Activated CD4-positive, alpha-beta memory T cell treated with anti-CD3 and anti-CD28 coated beads, Interleukin-2, amount 10 ng/mL, durations not matched to agents 7 days and 5 days (primary cell): ENCODE data around the gene ANKRD65. TPM values are rescaled to one million over a fixed set of nuclear protein-coding genes. Genes with fewer than 3 reads are reported as not detected.
A peak's percentile ranks its signal among the peaks of the same experiment; 100 is the strongest.
"Not testable (repeated sequence)": the region's sequence is repeated elsewhere in the genome, so short reads cannot be mapped to it uniquely, and the experiment has no call there.

Experiments used
- CTCF ChIA-PET: fragments of 350-600 bp; sonication (Branson Sonifier 250); formaldehyde crosslinking; loops from one replicate; lab custom pipeline; 2021; ENCODE audit warnings: antibody characterized with exemption, inconsistent platforms; lab: Charles Lee
- POLR2A ChIA-PET: fragments of 350-600 bp; sonication (Branson Sonifier 250); formaldehyde crosslinking; loops from one replicate; lab custom pipeline; 2021; ENCODE audit warnings: antibody characterized with exemption; lab: Charles Lee
- DNase-seq: peaks from one replicate; pipeline ENCODE4 v3.0.0-alpha.2; 2020
- H3K27ac Mint-ChIP-seq: one replicate; pipeline ENCODE4 v1.8.0; 2021; ENCODE audit warnings: mild to moderate bottlenecking, mixed read lengths
- H3K27me3 Mint-ChIP-seq: one replicate; pipeline ENCODE4 v1.8.0; 2021; ENCODE audit warnings: mixed read lengths
- H3K36me3 Mint-ChIP-seq: one replicate; pipeline ENCODE4 v1.8.0; 2021; ENCODE audit warnings: low read depth, mixed read lengths
- H3K4me1 Mint-ChIP-seq: one replicate; pipeline ENCODE4 v1.8.0; 2021; ENCODE audit warnings: mixed read lengths
- H3K4me3 Mint-ChIP-seq: one replicate; pipeline ENCODE4 v1.8.0; 2021; ENCODE audit warnings: mild to moderate bottlenecking, mixed read lengths
- H3K9me3 Mint-ChIP-seq: one replicate; pipeline ENCODE4 v1.8.0; 2021; ENCODE audit warnings: mixed read lengths
- total RNA-seq, 2 experiments: library from RNA; stranded (reverse); gene quantifications; one replicate each; pipeline ENCODE4 v1.2.3, GENCODE V29; 2021

The ANKRD65 gene
- total RNA-seq, 2 experiments from 2014 or later: not detected

- Mint-ChIP-seq H3K9me3 (no peaks in the 10 kb centered on the region), H3K36me3 (peaks cover 11% of the 10 kb centered on the region), H3K4me1 (peaks cover 50% of the 10 kb centered on the region), H3K27ac (peak overlapping the region; percentile 68), H3K4me3 (peak overlapping the region; percentile 90), H3K27me3 (no peaks in the 10 kb centered on the region)
- DNase-seq: no peak
- ChIA-PET CTCF (interaction anchor here (1.0 to 2.8 kb wide), 8 partner anchors 13 to 314 kb away, joined by 3 to 28 read pairs (median 4); partner anchors contain the start of gene DVL1), POLR2A (interaction anchor here (1.2 to 3.7 kb wide), 6 partner anchors 20 to 68 kb away, joined by 5 to 51 read pairs (median 6); partner anchors contain the start of genes ACAP3 and CCNL2)
These were observed 47.8 kb downstream of the ANKRD65 start for GRCh38 chr1:1373051-1373814.

DNA sequence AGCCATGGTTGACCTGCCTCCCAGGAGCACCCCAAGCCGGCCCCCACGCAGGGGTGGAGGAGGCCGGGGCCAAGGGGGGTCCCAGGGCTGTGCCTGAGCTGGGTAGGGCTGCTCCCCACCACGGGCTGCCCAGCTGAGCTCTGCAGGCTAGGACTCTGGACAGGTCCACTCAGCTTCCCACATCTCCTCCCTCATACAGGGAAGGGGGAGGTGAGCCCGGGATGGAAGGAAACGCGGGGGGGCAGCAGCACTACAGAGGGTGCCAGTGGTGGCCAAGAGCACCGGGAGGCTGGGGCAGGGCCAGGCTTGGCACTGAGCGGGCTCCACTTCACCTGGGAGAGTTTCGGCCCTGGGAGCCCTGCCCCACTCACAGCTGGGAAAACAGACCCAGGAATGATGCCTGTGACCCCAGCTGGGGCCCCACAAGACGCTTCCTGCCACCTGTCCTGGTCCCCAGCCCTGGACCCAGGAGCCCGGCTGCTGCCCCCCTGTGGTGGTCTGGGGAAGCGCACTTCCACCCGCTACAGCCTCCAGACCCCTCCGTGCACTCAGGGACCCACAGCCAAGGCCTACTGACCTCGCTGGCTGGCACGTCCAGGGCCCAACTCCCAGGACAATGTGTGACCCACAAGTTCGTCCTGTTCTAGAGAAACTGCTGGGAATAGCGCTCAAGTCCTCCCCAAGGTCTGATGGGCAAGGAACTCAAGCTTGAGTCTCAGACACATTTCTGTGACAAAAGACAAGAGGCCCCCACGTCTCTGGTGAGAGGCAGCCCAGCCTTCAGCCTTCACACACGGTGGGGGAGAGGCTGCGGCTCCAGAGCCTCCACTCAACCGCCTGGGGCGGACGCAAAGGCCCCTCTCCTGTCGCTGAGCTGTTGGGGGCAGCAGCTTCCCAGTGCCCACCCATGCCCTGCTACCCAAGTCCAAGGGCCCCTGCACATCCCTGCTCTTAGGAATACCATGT, 49.0 kb downstream of the ANKRD65 start:
- Mint-ChIP-seq H3K27me3 (no peaks in the 10 kb centered on the region), H3K27ac (peak overlapping the region; percentile 58), H3K4me1 (peaks cover 50% of the 10 kb centered on the region), H3K9me3 (no peaks in the 10 kb centered on the region), H3K4me3 (peak overlapping the region; percentile 52), H3K36me3 (peaks cover 11% of the 10 kb centered on the region)
- POLR2A ChIA-PET: interaction anchor here (0.9 to 2.3 kb wide), 11 partner anchors 13 to 624 kb away, joined by 3 to 14 read pairs (median 5); partner anchors contain the start of genes CCNL2, MRPL20 and MXRA8
- peak; percentile 83 for DNase-seq
- CTCF ChIA-PET: interaction anchor here (0.6 to 2.8 kb wide), 17 partner anchors 13 to 339 kb away, joined by 3 to 28 read pairs (median 4); partner anchors contain the start of genes CCNL2 and DVL1

DNA sequence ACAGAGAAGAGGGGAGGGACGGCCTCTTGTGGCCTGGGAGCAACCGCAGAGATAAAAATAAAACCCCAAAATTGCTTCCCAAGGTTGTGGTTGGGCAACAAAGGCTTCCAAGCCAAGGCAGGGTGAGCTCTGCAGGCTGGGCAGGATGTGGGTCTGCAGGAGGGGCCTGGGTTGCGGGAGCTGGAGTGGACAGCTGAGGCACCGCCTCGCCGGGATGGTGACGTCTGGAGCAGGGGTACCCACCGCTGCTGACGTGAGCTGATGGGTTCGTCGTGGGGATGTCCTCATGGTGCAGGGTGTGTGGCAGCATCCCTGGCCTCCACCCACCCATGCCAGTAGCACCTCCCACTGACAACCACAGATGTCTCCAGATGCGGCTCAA, 49.7 kb downstream of the ANKRD65 start:
- Mint-ChIP-seq H3K9me3 (no peaks in the 10 kb centered on the region), H3K27me3 (no peaks in the 10 kb centered on the region), H3K27ac (peak overlapping the region; percentile 58), H3K36me3 (peaks cover 11% of the 10 kb centered on the region), H3K4me3 (peak overlapping the region; percentile 27), H3K4me1 (peaks cover 48% of the 10 kb centered on the region)
- ChIA-PET CTCF (interaction anchor here (0.6 to 2.8 kb wide), 14 partner anchors 12 to 338 kb away, joined by 3 to 28 read pairs (median 4); partner anchors contain the start of genes CCNL2 and DVL1), POLR2A (interaction anchor here (0.7 to 2.3 kb wide), 10 partner anchors 12 to 625 kb away, joined by 3 to 14 read pairs (median 5); partner anchors contain the start of genes CCNL2, MRPL20 and MXRA8)
- peak; percentile 83 for DNase-seq

GRCh38 chr1:1370771-1371300, 50.2 kb downstream of the ANKRD65 start:
- Mint-ChIP-seq H3K9me3 (no peaks in the 10 kb centered on the region), H3K4me3 (no peak overlapping the region), H3K36me3 (peaks cover 11% of the 10 kb centered on the region), H3K27me3 (no peaks in the 10 kb centered on the region), H3K4me1 (peaks cover 44% of the 10 kb centered on the region), H3K27ac (no peak overlapping the region)
- no peak for DNase-seq
- POLR2A ChIA-PET: interaction anchor here (0.7 to 2.3 kb wide), 5 partner anchors 12 to 55 kb away, joined by 3 to 14 read pairs (median 9); partner anchors contain the start of genes CCNL2 and MXRA8
- CTCF ChIA-PET: interaction anchor here (1.3 to 2.8 kb wide), 6 partner anchors 18 to 338 kb away, joined by 3 to 28 read pairs (median 11); partner anchors contain the start of genes CCNL2 and DVL1

DNA sequence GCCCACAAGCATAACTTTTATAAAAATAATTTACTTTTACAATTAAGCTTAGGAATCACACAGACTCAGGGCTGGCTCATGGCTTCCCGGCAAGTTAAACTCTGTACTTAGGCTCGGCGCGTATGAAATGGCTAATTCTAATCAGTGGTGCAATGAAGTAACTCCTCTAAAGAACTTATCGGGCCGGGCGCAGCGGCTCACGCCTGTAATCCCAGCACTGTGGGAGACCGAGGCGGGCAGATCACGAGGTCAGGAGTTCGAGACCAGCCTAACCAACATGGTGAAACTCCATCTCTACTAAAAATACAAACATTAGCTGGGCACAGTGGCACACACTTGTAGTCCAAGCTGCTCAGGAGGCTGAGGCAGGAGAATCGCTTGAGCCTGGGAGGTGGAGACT, 51.0 kb downstream of the ANKRD65 start:
- not testable (repeated sequence) for H3K27ac Mint-ChIP-seq, H3K4me3 Mint-ChIP-seq, H3K27me3 Mint-ChIP-seq, H3K9me3 Mint-ChIP-seq, DNase-seq, H3K36me3 Mint-ChIP-seq
- H3K4me1 Mint-ChIP-seq: peaks cover 41% of the 10 kb centered on the region
- ChIA-PET POLR2A (interaction anchor here (2.0 kb wide), 1 partner anchor 11 kb away, joined by 9 read pairs; the partner anchor contains the start of gene MXRA8), CTCF (interaction anchor here (1.8 to 2.8 kb wide), 3 partner anchors 17 to 65 kb away, joined by 9 to 28 read pairs (median 13); partner anchors contain the start of gene DVL1)

Other genes starting within 250 kb of the ANKRD65 start
- not detected for gene TTLL10, start 247.4 kb downstream of the ANKRD65 start, total RNA-seq
- gene TNFRSF18, start 214.7 kb downstream of the ANKRD65 start, total RNA-seq: 100 to 1,000 TPM; 115 to 116 TPM
- 100 to 1,000 TPM; 237 to 243 TPM for gene TNFRSF4, start 207.1 kb downstream of the ANKRD65 start, total RNA-seq
- 100 to 1,000 TPM; 181 TPM for gene SDF4, start 189.3 kb downstream of the ANKRD65 start, total RNA-seq
- gene B3GALT6, start 189.0 kb downstream of the ANKRD65 start, total RNA-seq: 10 to 100 TPM; 13.3 to 14.4 TPM
- 1 to 10 TPM; 2.0 to 4.2 TPM for gene C1QTNF12, start 174.6 kb downstream of the ANKRD65 start, total RNA-seq
- gene UBE2J2, start 147.4 kb downstream of the ANKRD65 start, total RNA-seq: 10 to 100 TPM; 62.4 to 63.5 TPM
- gene SCNN1D, start 140.8 kb downstream of the ANKRD65 start, total RNA-seq: 1 to 10 TPM; 3.9 to 4.4 TPM
- gene ACAP3, start 113.3 kb downstream of the ANKRD65 start, total RNA-seq: 10 to 100 TPM; 64.4 to 72.3 TPM
- 10 to 100 TPM; 17.9 to 20.0 TPM for gene PUSL1, start 112.7 kb downstream of the ANKRD65 start, total RNA-seq
- 100 to 1,000 TPM; 109 to 111 TPM for gene INTS11, start 96.6 kb downstream of the ANKRD65 start, total RNA-seq
- 10 to 100 TPM; 19.8 to 21.9 TPM for gene CPTP, start 96.5 kb downstream of the ANKRD65 start, total RNA-seq
- gene TAS1R3, start 90.0 kb downstream of the ANKRD65 start, total RNA-seq: under 1 TPM; 0.75 to 0.78 TPM
- gene DVL1, start 71.9 kb downstream of the ANKRD65 start, total RNA-seq: 10 to 100 TPM; 36.0 to 37.8 TPM
- gene MXRA8, start 62.7 kb downstream of the ANKRD65 start, total RNA-seq: under 1 TPM; 0.18 to 0.23 TPM
- gene AURKAIP1, start 46.1 kb downstream of the ANKRD65 start, total RNA-seq: 100 to 1,000 TPM; 121 to 122 TPM
- 100 to 1,000 TPM; 104 TPM for gene CCNL2, start 21.9 kb downstream of the ANKRD65 start, total RNA-seq
- gene MRPL20, start 14.0 kb downstream of the ANKRD65 start, total RNA-seq: 10 to 100 TPM; 82.8 to 87.3 TPM
- under 1 TPM; 0.33 to 0.45 TPM for gene VWA1, start 14.4 kb upstream of the ANKRD65 start, total RNA-seq
- gene ATAD3C, start 28.4 kb upstream of the ANKRD65 start, total RNA-seq: 1 to 10 TPM in 1 of 2 experiments, under 1 TPM in 1; 0.98 to 1.4 TPM
- gene ATAD3B, start 50.5 kb upstream of the ANKRD65 start, total RNA-seq: 10 to 100 TPM; 25.5 to 26.9 TPM
- 10 to 100 TPM; 26.2 to 26.5 TPM for gene ATAD3A, start 90.9 kb upstream of the ANKRD65 start, total RNA-seq
- under 1 TPM in 1 of 2 experiments, not detected in 1; 0.28 TPM for gene TMEM240, start 119.3 kb upstream of the ANKRD65 start, total RNA-seq
- gene SSU72, start 153.6 kb upstream of the ANKRD65 start, total RNA-seq: 100 to 1,000 TPM; 111 to 113 TPM
- 1 to 10 TPM; 2.6 to 2.7 TPM for gene FNDC10, start 178.9 kb upstream of the ANKRD65 start, total RNA-seq
- 10 to 100 TPM; 37.2 to 37.5 TPM for gene MIB2, start 194.2 kb upstream of the ANKRD65 start, total RNA-seq
- gene MMP23B, start 210.9 kb upstream of the ANKRD65 start, total RNA-seq: 1 to 10 TPM in 1 of 2 experiments, under 1 TPM in 1; 0.63 to 2.4 TPM
- gene CDK11B, start 237.7 kb upstream of the ANKRD65 start, total RNA-seq: 10 to 100 TPM; 32.5 to 32.7 TPM